ENCODE results near the gene F2RL1. TPM values are rescaled to one million over a fixed set of nuclear protein-coding genes. Genes with fewer than 3 reads are reported as not detected.

The F2RL1 gene
- total RNA-seq, 1 experiment from 2014 or later = 23.0 TPM

DNA sequence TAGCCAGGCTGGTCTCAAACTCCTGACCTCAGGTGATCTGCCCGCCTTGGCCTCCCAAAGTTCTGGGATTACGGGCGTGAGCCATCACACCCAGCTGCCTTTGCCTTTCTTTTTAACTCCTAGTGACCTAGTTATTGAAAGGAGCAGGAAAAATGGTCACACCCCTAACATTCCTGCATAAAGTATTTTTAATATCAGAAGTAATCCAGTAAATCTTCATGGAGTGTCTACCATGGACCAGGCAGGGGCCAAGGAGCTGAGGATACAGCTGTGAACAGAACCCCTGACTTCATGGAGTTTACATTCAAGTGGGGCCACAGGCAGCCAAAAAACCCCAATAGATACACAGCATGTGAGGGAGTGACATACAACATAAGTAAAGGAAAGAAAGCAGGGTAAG lies 18.3 kb upstream of the F2RL1 start:
- Histone ChIP-seq H3K9ac (ENCODE audit: extremely low read depth, insufficient read length, low read length) (no peak overlapping the region), H4K8ac (replicated peaks; ENCODE audit: insufficient read length, low read depth, low read length) (no peak overlapping the region), H3K27me3 (ENCODE audit: insufficient read depth, low read length) (no peaks in the 10 kb centered on the region), H2BK5ac (ENCODE audit: insufficient read length, low read length) (no peak overlapping the region), H4K20me1 (ENCODE audit: control insufficient read depth, insufficient read depth, insufficient read length) (no peaks in the 10 kb centered on the region), H3K56ac (ENCODE audit: insufficient read length, low read depth, low read length) (no peak overlapping the region), H3K23ac (ENCODE audit: insufficient read length, low read depth, low read length) (no peak overlapping the region), H3K18ac (ENCODE audit: insufficient read length, low read depth, low read length) (no peak overlapping the region), H3K4ac (ENCODE audit: low read depth, low read length) (no peak overlapping the region), H2BK20ac (ENCODE audit: low read depth, low read length, poor library complexity, severe bottlenecking) (peak overlapping the region; percentile 75), H2BK15ac (ENCODE audit: low read depth, low read length) (no peak overlapping the region), H3T11ph (ENCODE audit: low read length) (no peak overlapping the region), H3K79me2 (ENCODE audit: insufficient read depth, low read length) (no peaks in the 10 kb centered on the region), H2AK5ac (ENCODE audit: insufficient read length, low read length) (no peak overlapping the region), H3K14ac (ENCODE audit: insufficient read depth, low read length) (no peak overlapping the region), H3K79me1 (ENCODE audit: insufficient read depth, low read depth, low read length, poor library complexity, severe bottlenecking) (no peaks in the 10 kb centered on the region), H3K4me2 (ENCODE audit: insufficient read depth, insufficient read length, low read length) (no peak overlapping the region), H2BK120ac (ENCODE audit: low read depth, low read length, poor library complexity, severe bottlenecking) (no peak overlapping the region), H4K91ac (ENCODE audit: insufficient read length, low read depth, low read length) (no peak overlapping the region), H4K5ac (ENCODE audit: insufficient read length, low read depth, low read length) (no peak overlapping the region), H3K4me1 (ENCODE audit: insufficient read depth, low read length) (peaks cover 5% of the 10 kb centered on the region; the same call in 1 of the 2 replicates), H2BK12ac (ENCODE audit: insufficient read length, low read depth, low read length) (no peak overlapping the region), H3K9me3 (ENCODE audit: control insufficient read depth, low read depth, low read length) (no peaks in the 10 kb centered on the region), H3K23me2 (ENCODE audit: insufficient read length, low read depth, low read length, poor library complexity, severe bottlenecking) (no peaks in the 10 kb centered on the region), H2AFZ (ENCODE audit: low read length) (no peak overlapping the region), H3K27ac (ENCODE audit: insufficient read length, low read depth, low read length) (no peak overlapping the region)
- no CpG with 5 or more reads among the region's 3 CpGs for WGBS (ENCODE audit: extremely low coverage, insufficient read length, low lambda C conversion rate)
- TF ChIP-seq, protein P1, sequence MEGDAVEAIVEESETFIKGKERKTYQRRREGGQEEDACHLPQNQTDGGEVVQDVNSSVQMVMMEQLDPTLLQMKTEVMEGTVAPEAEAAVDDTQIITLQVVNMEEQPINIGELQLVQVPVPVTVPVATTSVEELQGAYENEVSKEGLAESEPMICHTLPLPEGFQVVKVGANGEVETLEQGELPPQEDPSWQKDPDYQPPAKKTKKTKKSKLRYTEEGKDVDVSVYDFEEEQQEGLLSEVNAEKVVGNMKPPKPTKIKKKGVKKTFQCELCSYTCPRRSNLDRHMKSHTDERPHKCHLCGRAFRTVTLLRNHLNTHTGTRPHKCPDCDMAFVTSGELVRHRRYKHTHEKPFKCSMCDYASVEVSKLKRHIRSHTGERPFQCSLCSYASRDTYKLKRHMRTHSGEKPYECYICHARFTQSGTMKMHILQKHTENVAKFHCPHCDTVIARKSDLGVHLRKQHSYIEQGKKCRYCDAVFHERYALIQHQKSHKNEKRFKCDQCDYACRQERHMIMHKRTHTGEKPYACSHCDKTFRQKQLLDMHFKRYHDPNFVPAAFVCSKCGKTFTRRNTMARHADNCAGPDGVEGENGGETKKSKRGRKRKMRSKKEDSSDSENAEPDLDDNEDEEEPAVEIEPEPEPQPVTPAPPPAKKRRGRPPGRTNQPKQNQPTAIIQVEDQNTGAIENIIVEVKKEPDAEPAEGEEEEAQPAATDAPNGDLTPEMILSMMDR (conservative IDR thresholded peaks at IDR 0.05) = no peak
- Mint-ChIP-seq H3K27me3 (ENCODE audit: low read depth) (no peaks in the 10 kb centered on the region), H3K9me3 (peaks cover 0 to 5% of the 10 kb centered on the region in 2 experiments; a peak in 2 of 5 replicates), H3K27ac (no peak overlapping the region; a peak in 1 of 7 replicates), H3K4me1 (peaks cover 21 to 22% of the 10 kb centered on the region in 2 experiments), H3K4me3 (no peak overlapping the region), H3K36me3 (ENCODE audit: insufficient read depth in 1 of 3, low read depth in 3 of 3) (peaks cover 0 to 4% (median 0%) of the 10 kb centered on the region in 3 experiments; a peak in 1 of 7 replicates)
- DNase-seq = no peak
